K562 (cell line): ENCODE results near the gene TMCO4. TPM values are rescaled to one million over a fixed set of nuclear protein-coding genes. Genes with fewer than 3 reads are reported as not detected.

ENCODE experiments used
- ATAC-seq: fragments of 200-7000 bp; cut with Tn5 transposase; 3 replicates; pipeline ENCODE4 v1.9.1; 2020; ENCODE audit warnings: moderate library complexity
- BruUV-seq: library from RNA; stranded (reverse); fragments of 400-500 nt; replicated peaks from 2 replicates; lab custom pipeline; 2021; lab: Mats Ljungman, UMichigan
- CTCF ChIA-PET: fragments of 300-600 bp; formaldehyde crosslinking; extraction: SDS; loops from one replicate; lab custom pipeline; 2021; ENCODE audit warnings: low intra/inter-chr PET ratio; lab: Yijun Ruan, JAX
- POLR2A ChIA-PET: fragments of 300-600, 350-650 bp; sonication (Branson Sonifier 250); formaldehyde crosslinking; extraction: SDS; loops from one replicate; lab custom pipeline; 2021; ENCODE audit warnings: antibody characterized with exemption, inconsistent platforms; lab: Yijun Ruan, JAX
- DNase-seq, 4 experiments: peaks; one replicate each; pipeline versions ENCODE4 v3.0.0 to v3.0.0-alpha.2; 2011 to 2018; ENCODE audit warnings: low spot score in 3 of 4, mixed read lengths in 3 of 4; ENCODE audit errors: extremely low read depth in 1 of 4
- FAIRE-seq: peaks from 2 replicates; lab custom pipeline; 2011; peaks lifted over from hg19 to GRCh38; lab: Jason Lieb, UNC
- H2AFZ ChIP-seq: 2 replicates; pipeline ENCODE4 v1.6.0; 2011; ENCODE audit warnings: low read depth, low read length, control low read depth, inconsistent platforms
- H3K27ac ChIP-seq: fragments of 200-600 bp; 3 replicates; pipeline ENCODE4 v1.8.0; 2011; ENCODE audit warnings: low read depth, mild to moderate bottlenecking, control low read depth, inconsistent platforms, low read length, moderate library complexity, mixed read lengths; ENCODE audit errors: extremely low read depth
- H3K27me3 ChIP-seq, 2 experiments: fragments of 300-600 bp in 1 of 2; 2 replicates in 1 of 2; 3 replicates in 1 of 2; pipeline versions ENCODE4 v1.6.0 to v1.8.0; 2011; ENCODE audit warnings: inconsistent platforms in 2 of 2, low read length in 2 of 2, mild to moderate bottlenecking in 1 of 2, mixed read lengths in 1 of 2, moderate library complexity in 1 of 2; ENCODE audit not compliant: control insufficient read depth in 2 of 2, insufficient read depth in 2 of 2
- H3K36me3 ChIP-seq: fragments of 300-600 bp; 3 replicates; pipeline ENCODE4 v1.8.0; 2011; ENCODE audit warnings: mild to moderate bottlenecking, low read length, inconsistent platforms; ENCODE audit not compliant: control insufficient read depth, insufficient read depth
- H3K4me1 ChIP-seq, 2 experiments: fragments of 200-600 bp in 1 of 2; replicated peaks in 1 of 2; 2 replicates in 1 of 2; 3 replicates in 1 of 2; pipeline versions ENCODE4 v1.5.1 to v1.8.0; 2011; ENCODE audit warnings: inconsistent platforms in 2 of 2, low read length in 2 of 2, mild to moderate bottlenecking in 1 of 2, mixed read lengths in 1 of 2, moderate library complexity in 1 of 2; ENCODE audit not compliant: control insufficient read depth in 2 of 2, insufficient read depth in 2 of 2
- H3K4me2 ChIP-seq: 2 replicates; pipeline ENCODE4 v1.6.1; 2011; ENCODE audit warnings: low read length, control low read depth, inconsistent platforms, mixed read lengths; ENCODE audit not compliant: insufficient read depth
- H3K4me3 ChIP-seq: fragments of 200-600 bp; sonication (generic), shearing (Covaris generic); 2 replicates; pipeline ENCODE4 v1.5.1; 2016; ENCODE audit warnings: control low read depth, inconsistent platforms
- H3K79me2 ChIP-seq: fragments of 200-600 bp; 3 replicates; pipeline ENCODE4 v1.8.0; 2011; ENCODE audit warnings: low read length, inconsistent platforms; ENCODE audit not compliant: control insufficient read depth, insufficient read depth
- H3K9ac ChIP-seq, 2 experiments: 2 replicates each; pipeline versions ENCODE4 v1.6.0 to v1.6.1; 2011; ENCODE audit warnings: low read depth in 2 of 2, low read length in 2 of 2, control low read depth in 1 of 2, inconsistent platforms in 1 of 2, mild to moderate bottlenecking in 1 of 2, mixed read lengths in 1 of 2; ENCODE audit not compliant: insufficient read depth in 1 of 2
- H3K9me1 ChIP-seq: one replicate; pipeline ENCODE4 v1.6.0; 2011; ENCODE audit warnings: inconsistent platforms, mild to moderate bottlenecking, low read length, moderate library complexity; ENCODE audit not compliant: control insufficient read depth, insufficient read depth
- H3K9me3 ChIP-seq: replicated peaks from 2 replicates; pipeline ENCODE4 v1.5.1; 2011; ENCODE audit warnings: low read depth, low read length, inconsistent platforms; ENCODE audit not compliant: control insufficient read depth, insufficient read depth
- H4K20me1 ChIP-seq: replicated peaks from 2 replicates; pipeline ENCODE4 v1.6.1; 2011; ENCODE audit warnings: low read length, inconsistent platforms, mixed read lengths; ENCODE audit not compliant: control insufficient read depth, insufficient read depth
- AFF4 ChIP-seq: sonication (generic); formaldehyde crosslinking; IDR thresholded peaks from 2 replicates; pipeline ENCODE4 v1.8.0; 2023; ENCODE audit warnings: mild to moderate bottlenecking, missing genetic modification reagents
- FOXP1 ChIP-seq: sonication (generic); formaldehyde crosslinking; IDR thresholded peaks from 2 replicates; pipeline ENCODE4 v1.8.0; 2022; ENCODE audit warnings: mild to moderate bottlenecking, missing genetic modification reagents
- GTF2A2 ChIP-seq: IDR thresholded peaks from 2 replicates; pipeline ENCODE4 v1.6.1; 2016; ENCODE audit warnings: mild to moderate bottlenecking, missing genetic modification characterization, missing compliant biosample characterization
- PCBP1 ChIP-seq: fragments of 200-400 bp; formaldehyde crosslinking; IDR thresholded peaks from 2 replicates; pipeline ENCODE4 v1.6.1; 2018; ENCODE audit warnings: mild to moderate bottlenecking, low read depth, low read length; ENCODE audit not compliant: poor library complexity, severe bottlenecking
- RBM25 ChIP-seq: fragments of 200-400 bp; formaldehyde crosslinking; IDR thresholded peaks from 2 replicates; pipeline ENCODE4 v1.6.1; 2018; ENCODE audit warnings: low read length, low read depth, moderate library complexity; ENCODE audit not compliant: severe bottlenecking
- ZBTB17 ChIP-seq: fragments of 450-650 bp; formaldehyde crosslinking; IDR thresholded peaks from 2 replicates; pipeline ENCODE4 v1.4.0; 2020; ENCODE audit warnings: mild to moderate bottlenecking
- ZC3H11A ChIP-seq: IDR thresholded peaks from 2 replicates; pipeline ENCODE4 v1.6.1; 2012; ENCODE audit warnings: low read depth, low read length, improper control_type of control experiment
- ZKSCAN1 ChIP-seq: fragments of 150-350 bp; IDR thresholded peaks from 2 replicates; pipeline ENCODE4 v1.6.1; 2016; ENCODE audit warnings: low read depth, low read length
- WGBS: fragments of 100-300 bp; shearing (Covaris generic); methylation state at CpG from one replicate; pipeline ENCODE4 v1.1.6; 2016; ENCODE audit warnings: low coverage, mixed read lengths; ENCODE audit not compliant: insufficient coverage; ENCODE audit errors: missing lambda C conversion rate; 5-methylcytosine and 5-hydroxymethylcytosine counted together
- in situ Hi-C: fragments of 300-500 bp; cut with MboI; formaldehyde crosslinking; loops from 4 replicates; pipeline ENCODE4 v1.15.0; 2018; ENCODE audit warnings: inconsistent platforms, mixed read lengths
- intact Hi-C: fragments of 100-400 bp; cut with micrococcal nuclease; formaldehyde crosslinking; loops from 2 replicates; pipeline ENCODE4 v1.14.2; 2022
- polyA plus RNA-seq, 8 experiments: library from polyadenylated mRNA; depleted of rRNA in 4 of 8; stranded (reverse) in 5 of 8; unstranded in 3 of 8; fragments of >200 nt; fragmentation: Nextera tagmentation in 2 of 8; fragmentation: Illumina TruSeq in 1 of 8; extraction: Ambion mirVana in 2 of 8; extraction: Trizol in 1 of 8; gene quantifications; 2 replicates each; pipeline versions ENCODE4 v1.2.1 to v1.2.3, GENCODE V29; 2011 to 2014; ENCODE audit warnings: inconsistent platforms in 1 of 8, missing spikeins in 1 of 8
- total RNA-seq, 7 experiments: library from RNA; depleted of rRNA in 6 of 7; stranded (reverse); fragments of >200 nt in 6 of 7; fragmentation: Illumina TruSeq in 2 of 7; extraction: Trizol in 2 of 7; gene quantifications; 2 replicates each; pipeline versions ENCODE4 v1.2.1 to v1.2.3, GENCODE V29; 2011 to 2021; ENCODE audit warnings: low replicate concordance in 1 of 7

Gene TMCO4
- total and polyA plus RNA-seq, 9 of the 15 experiments (the other 6 are each of a cell fraction or from before 2014, with no cell fraction given), result 0.06 to 2.1 (median 1.2) TPM

- TF ChIP-seq ZKSCAN1 (peak; percentile 77), FOXP1 (CRISPR knock-in tag) (no peak)
- peaks cover 15 to 27% of the 10 kb centered on the region in 2 experiments; a peak in 4 of 5 replicates for H3K4me1 ChIP-seq
- no peaks in the 10 kb centered on the region for H3K79me2 ChIP-seq
- H3K4me3 ChIP-seq, result no peak overlapping the region
- intact Hi-C loops, result loop anchor here (5.0 to 10.0 kb wide), 3 partner anchors 403 to 750 kb away; partner anchors contain the start of genes ALDH4A1, EMC1 and MRTO4
- no peaks in the 10 kb centered on the region for H4K20me1 ChIP-seq
- no peak overlapping the region for H3K4me2 ChIP-seq
- H3K9me1 ChIP-seq, result no peaks in the 10 kb centered on the region
- ChIA-PET POLR2A (interaction anchor here (0.7 to 1.1 kb wide), 2 partner anchors 23 to 444 kb away, joined by 3 read pairs; no protein-coding TSS in a partner anchor), CTCF (no interaction called here)
- no TSS peak for BruUV-seq
- no peak for FAIRE-seq
- H3K27ac ChIP-seq, result no peak overlapping the region
- no peak overlapping the region for H3K9ac ChIP-seq
- WGBS, result 8% methylated on average over 14 of the region's 15 CpGs
- no peak overlapping the region for H2AFZ ChIP-seq
- no peaks in the 10 kb centered on the region for H3K36me3 ChIP-seq
- ATAC-seq, result no peak
- H3K9me3 ChIP-seq, result no peaks in the 10 kb centered on the region
- DNase-seq, result no peak
- H3K27me3 ChIP-seq, result peaks cover 0 to 22% of the 10 kb centered on the region in 2 experiments; a peak in 3 of 5 replicates
- in situ Hi-C loops, result loop anchor here (5.0 to 25.0 kb wide), 6 partner anchors 313 to 1043 kb away; no protein-coding TSS in a partner anchor
Measured at GRCh38 chr1:19654886-19655717, 144.6 kb downstream of the TMCO4 start.

GRCh38 chr1:19654386-19654785, 145.3 kb downstream of the TMCO4 start:
- Histone ChIP-seq H3K4me2 (no peak overlapping the region), H3K9me3 (no peaks in the 10 kb centered on the region), H3K27ac (no peak overlapping the region), H2AFZ (no peak overlapping the region), H3K27me3 (peaks cover 0 to 21% of the 10 kb centered on the region in 2 experiments; a peak in 3 of 5 replicates), H3K9ac (no peak overlapping the region), H3K9me1 (no peaks in the 10 kb centered on the region), H3K36me3 (no peaks in the 10 kb centered on the region), H3K79me2 (no peaks in the 10 kb centered on the region), H3K4me1 (peaks cover 15 to 27% of the 10 kb centered on the region in 2 experiments; a peak in 4 of 5 replicates), H3K4me3 (no peak overlapping the region), H4K20me1 (no peaks in the 10 kb centered on the region)
- no peak for FAIRE-seq
- intact Hi-C loops, result loop anchor here (5.0 to 10.0 kb wide), 3 partner anchors 402 to 750 kb away; partner anchors contain the start of genes ALDH4A1, EMC1 and MRTO4
- WGBS, result 30% methylated on average over 5 of the region's 5 CpGs
- ATAC-seq, result no peak
- ChIA-PET CTCF (interaction anchor here (0.6 to 1.2 kb wide), 5 partner anchors 263 to 773 kb away, joined by 3 to 12 read pairs (median 3); no protein-coding TSS in a partner anchor), POLR2A (interaction anchor here (0.6 to 1.1 kb wide), 3 partner anchors 24 to 444 kb away, joined by 3 read pairs; no protein-coding TSS in a partner anchor)
- in situ Hi-C loops, result loop anchor here (5.0 to 25.0 kb wide), 6 partner anchors 312 to 1042 kb away; no protein-coding TSS in a partner anchor
- DNase-seq, result no peak
- BruUV-seq, result no TSS peak
- TF ChIP-seq GTF2A2 (tag) (no peak), PCBP1 (no peak), ZBTB17 (no peak), AFF4 (no peak), ZC3H11A (no peak), RBM25 (no peak)
